K562 (cell line): ENCODE results near the gene BICDL1. TPM values are rescaled to one million over a fixed set of nuclear protein-coding genes. Genes with fewer than 3 reads are reported as not detected.
A peak's percentile ranks its signal among the peaks of the same experiment; 100 is the strongest.

Source experiments
- CUX1 ChIP-seq: fragments of 200-800 bp; sonication (Bioruptor generic); IDR thresholded peaks from 2 replicates; pipeline ENCODE4 v1.6.1; 2016; ENCODE audit warnings: missing genetic modification characterization, missing compliant biosample characterization
- E2F3 ChIP-seq: fragments of 250-450 bp; sonication (Bioruptor Pico); IDR thresholded peaks from 2 replicates; pipeline ENCODE4 v1.4.0; 2020; ENCODE audit warnings: mild to moderate bottlenecking
- E2F6 ChIP-seq, 2 experiments: IDR thresholded peaks; 2 replicates each; pipeline ENCODE4 v1.6.1; 2011; ENCODE audit warnings: borderline replicate concordance in 1 of 2, control low read depth in 1 of 2, low read depth in 1 of 2, low read length in 1 of 2, mild to moderate bottlenecking in 1 of 2, mixed read lengths in 1 of 2, moderate library complexity in 1 of 2; ENCODE audit not compliant: insufficient read depth in 1 of 2, insufficient read length in 1 of 2, poor library complexity in 1 of 2, severe bottlenecking in 1 of 2; ENCODE audit errors: extremely low read depth in 1 of 2
- GABPB1 ChIP-seq: sonication (generic); formaldehyde crosslinking; IDR thresholded peaks from 2 replicates; pipeline ENCODE4 v1.8.0; 2022; ENCODE audit warnings: mild to moderate bottlenecking, missing genetic modification reagents
- GTF2A2 ChIP-seq: IDR thresholded peaks from 2 replicates; pipeline ENCODE4 v1.6.1; 2016; ENCODE audit warnings: mild to moderate bottlenecking, missing genetic modification characterization, missing compliant biosample characterization
- MAZ ChIP-seq, 2 experiments: fragments of 450-650 bp in 1 of 2; sonication (generic) in 1 of 2; formaldehyde crosslinking; IDR thresholded peaks in 1 of 2; conservative IDR thresholded peaks in 1 of 2; 2 replicates each; pipeline versions ENCODE4 v1.4.0 to v1.5.0; 2020; ENCODE audit warnings: mild to moderate bottlenecking in 1 of 2, missing genetic modification reagents in 1 of 2
- MBD2 ChIP-seq: sonication (generic); IDR thresholded peaks from 2 replicates; pipeline ENCODE4 v1.6.1; 2016; ENCODE audit warnings: low read depth, borderline replicate concordance
- POLR2AphosphoS5 ChIP-seq: IDR thresholded peaks from 2 replicates; pipeline ENCODE4 v1.6.1; 2011; ENCODE audit warnings: mild to moderate bottlenecking, low read depth, low read length, moderate library complexity; ENCODE audit not compliant: control insufficient read depth, insufficient read depth
- PTTG1 ChIP-seq: fragments of 450-650 bp; IDR thresholded peaks from 2 replicates; pipeline ENCODE4 v1.6.1; 2016; ENCODE audit warnings: low read depth, mild to moderate bottlenecking, missing genetic modification characterization, missing compliant biosample characterization
- RNF219 ChIP-seq: fragments of 250-450 bp; sonication (Bioruptor Pico); IDR thresholded peaks from 2 replicates; pipeline ENCODE4 v1.5.0; 2022; ENCODE audit warnings: mild to moderate bottlenecking
- SRF ChIP-seq, 2 experiments: fragments of 250-450, 450-650 bp in 1 of 2; sonication (Bioruptor Pico) in 1 of 2; sonication (generic) in 1 of 2; formaldehyde crosslinking; IDR thresholded peaks; 2 replicates each; pipeline versions ENCODE4 v1.5.0 to v1.5.1; 2020 to 2022; ENCODE audit warnings: mild to moderate bottlenecking in 1 of 2, missing genetic modification reagents in 1 of 2
- ZFX ChIP-seq: sonication (generic); formaldehyde crosslinking; IDR thresholded peaks from 2 replicates; pipeline ENCODE4 v1.8.0; 2022; ENCODE audit warnings: mild to moderate bottlenecking, missing genetic modification reagents, moderate library complexity
- polyA plus RNA-seq, 8 experiments: library from polyadenylated mRNA; depleted of rRNA in 4 of 8; stranded (reverse) in 5 of 8; unstranded in 3 of 8; fragments of >200 nt; fragmentation: Nextera tagmentation in 2 of 8; fragmentation: Illumina TruSeq in 1 of 8; extraction: Ambion mirVana in 2 of 8; extraction: Trizol in 1 of 8; gene quantifications; 2 replicates each; pipeline versions ENCODE4 v1.2.1 to v1.2.3, GENCODE V29; 2011 to 2014; ENCODE audit warnings: inconsistent platforms in 1 of 8, missing spikeins in 1 of 8
- total RNA-seq, 7 experiments: library from RNA; depleted of rRNA in 6 of 7; stranded (reverse); fragments of >200 nt in 6 of 7; fragmentation: Illumina TruSeq in 2 of 7; extraction: Trizol in 2 of 7; gene quantifications; 2 replicates each; pipeline versions ENCODE4 v1.2.1 to v1.2.3, GENCODE V29; 2011 to 2021; ENCODE audit warnings: low replicate concordance in 1 of 7

The BICDL1 gene
- total and polyA plus RNA-seq, 9 of the 15 experiments (the other 6 are each of a cell fraction or from before 2014, with no cell fraction given), result 0.06 to 2.0 (median 0.58) TPM

GRCh38 chr12:120116792-120117651 lies 128.0 kb downstream of the BICDL1 start (continued):
- TF ChIP-seq E2F6 (IDR thresholded peaks at IDR 0.05; ENCODE audit: borderline replicate concordance in 1 of 2, extremely low read depth in 1 of 2, insufficient read depth in 1 of 2, insufficient read length in 1 of 2, low read depth in 1 of 2, low read length in 1 of 2, poor library complexity in 1 of 2, severe bottlenecking in 1 of 2) (peak; percentile 84 to 94), GABPB1 (CRISPR knock-in tag) (peak; percentile 58; the same call in 1 of the 2 replicates), PTTG1 (tag) (no peak), RNF219 (CRISPR knock-in tag) (no peak), CUX1 (CRISPR knock-in tag) (no peak), E2F3 (CRISPR knock-in tag) (peak; percentile 83), ZFX (peak; percentile 79), SRF (CRISPR knock-in tag; IDR thresholded peaks at IDR 0.05) (peak in 1 of 2 experiments; percentile 51; a peak in 1 of 4 replicates), MAZ (CRISPR knock-in tag; conservative IDR thresholded peaks at IDR 0.05 in 1 of 2, IDR thresholded peaks at IDR 0.05 in 1 of 2) (peak in 1 of 2 experiments; percentile 92; a peak in 2 of 4 replicates), POLR2AphosphoS5 (peak; percentile 72), GTF2A2 (no peak), MBD2 (peak; percentile 68; the same call in 1 of the 2 replicates)
